ENCODE results near the gene DMBX1.

DNA sequence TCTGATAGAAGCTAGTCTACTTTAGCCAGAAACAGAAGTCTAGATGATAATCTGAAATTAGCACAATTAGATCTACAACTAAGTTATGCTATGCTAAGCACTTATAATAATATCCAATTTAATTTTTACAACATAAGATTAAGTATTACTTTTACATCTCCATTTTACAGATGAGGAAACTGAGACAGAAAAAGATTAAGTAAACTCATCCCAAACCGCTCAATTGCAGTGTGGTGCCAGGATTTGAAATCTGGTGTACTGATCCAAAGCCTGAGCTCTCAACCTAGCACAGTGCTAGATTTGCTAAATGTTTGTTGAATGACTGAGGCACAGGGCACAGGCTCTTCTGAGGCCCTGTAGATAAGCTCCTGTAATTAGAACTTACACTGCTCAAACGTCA is 48.0 kb downstream of the DMBX1 start:
- TF ChIP-seq POLR2AphosphoS5 (IDR thresholded peaks at IDR 0.05) (no peak), POLR2A (IDR thresholded peaks at IDR 0.05) (no peak)
- TF ChIP-seq, protein P1, sequence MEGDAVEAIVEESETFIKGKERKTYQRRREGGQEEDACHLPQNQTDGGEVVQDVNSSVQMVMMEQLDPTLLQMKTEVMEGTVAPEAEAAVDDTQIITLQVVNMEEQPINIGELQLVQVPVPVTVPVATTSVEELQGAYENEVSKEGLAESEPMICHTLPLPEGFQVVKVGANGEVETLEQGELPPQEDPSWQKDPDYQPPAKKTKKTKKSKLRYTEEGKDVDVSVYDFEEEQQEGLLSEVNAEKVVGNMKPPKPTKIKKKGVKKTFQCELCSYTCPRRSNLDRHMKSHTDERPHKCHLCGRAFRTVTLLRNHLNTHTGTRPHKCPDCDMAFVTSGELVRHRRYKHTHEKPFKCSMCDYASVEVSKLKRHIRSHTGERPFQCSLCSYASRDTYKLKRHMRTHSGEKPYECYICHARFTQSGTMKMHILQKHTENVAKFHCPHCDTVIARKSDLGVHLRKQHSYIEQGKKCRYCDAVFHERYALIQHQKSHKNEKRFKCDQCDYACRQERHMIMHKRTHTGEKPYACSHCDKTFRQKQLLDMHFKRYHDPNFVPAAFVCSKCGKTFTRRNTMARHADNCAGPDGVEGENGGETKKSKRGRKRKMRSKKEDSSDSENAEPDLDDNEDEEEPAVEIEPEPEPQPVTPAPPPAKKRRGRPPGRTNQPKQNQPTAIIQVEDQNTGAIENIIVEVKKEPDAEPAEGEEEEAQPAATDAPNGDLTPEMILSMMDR (IDR thresholded peaks at IDR 0.05), result no peak
